HG03469 (cell line): ENCODE results near the gene STX1A.

Experiments used
- ATAC-seq: cut with Tn5 transposase; IDR thresholded peaks from one replicate; pipeline ENCODE4 v1.9.1; 2021; ENCODE audit warnings: mild to moderate bottlenecking, moderate library complexity, moderate number of reproducible peaks; ENCODE audit not compliant: unreplicated experiment

Gene STX1A

DNA sequence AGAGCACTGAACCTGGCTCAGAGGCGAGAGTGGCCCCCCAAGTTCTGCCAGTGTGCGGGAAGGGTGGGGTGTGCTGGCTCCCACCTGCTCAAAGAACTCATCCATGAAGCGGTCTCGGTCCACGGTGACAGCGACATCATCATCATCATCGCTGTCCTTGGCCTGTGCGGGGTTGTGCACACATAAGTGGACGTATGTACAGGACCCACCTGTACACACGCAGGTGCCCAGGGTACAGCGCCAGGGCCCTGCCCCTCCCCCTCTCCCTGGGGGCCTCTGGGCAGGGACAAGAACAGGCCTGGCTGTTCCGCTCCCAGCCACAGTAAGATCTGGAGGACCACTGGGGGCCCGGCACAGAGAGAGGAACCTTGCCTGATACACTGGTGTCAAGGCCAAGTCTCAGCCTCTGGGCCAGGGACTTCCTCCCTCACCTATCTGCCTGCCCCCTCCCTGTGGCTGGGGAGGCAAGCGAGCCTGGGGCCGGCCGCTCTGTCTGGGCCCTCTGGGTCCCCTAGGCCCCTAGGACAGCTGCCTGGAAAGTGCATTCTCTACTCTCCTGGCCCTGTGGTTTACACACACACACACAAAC lies 10.4 kb downstream of the STX1A start:
- no peak for ATAC-seq

GRCh38 chr7:73707045-73707631 lies 12.3 kb downstream of the STX1A start:
- ATAC-seq = no peak

DNA sequence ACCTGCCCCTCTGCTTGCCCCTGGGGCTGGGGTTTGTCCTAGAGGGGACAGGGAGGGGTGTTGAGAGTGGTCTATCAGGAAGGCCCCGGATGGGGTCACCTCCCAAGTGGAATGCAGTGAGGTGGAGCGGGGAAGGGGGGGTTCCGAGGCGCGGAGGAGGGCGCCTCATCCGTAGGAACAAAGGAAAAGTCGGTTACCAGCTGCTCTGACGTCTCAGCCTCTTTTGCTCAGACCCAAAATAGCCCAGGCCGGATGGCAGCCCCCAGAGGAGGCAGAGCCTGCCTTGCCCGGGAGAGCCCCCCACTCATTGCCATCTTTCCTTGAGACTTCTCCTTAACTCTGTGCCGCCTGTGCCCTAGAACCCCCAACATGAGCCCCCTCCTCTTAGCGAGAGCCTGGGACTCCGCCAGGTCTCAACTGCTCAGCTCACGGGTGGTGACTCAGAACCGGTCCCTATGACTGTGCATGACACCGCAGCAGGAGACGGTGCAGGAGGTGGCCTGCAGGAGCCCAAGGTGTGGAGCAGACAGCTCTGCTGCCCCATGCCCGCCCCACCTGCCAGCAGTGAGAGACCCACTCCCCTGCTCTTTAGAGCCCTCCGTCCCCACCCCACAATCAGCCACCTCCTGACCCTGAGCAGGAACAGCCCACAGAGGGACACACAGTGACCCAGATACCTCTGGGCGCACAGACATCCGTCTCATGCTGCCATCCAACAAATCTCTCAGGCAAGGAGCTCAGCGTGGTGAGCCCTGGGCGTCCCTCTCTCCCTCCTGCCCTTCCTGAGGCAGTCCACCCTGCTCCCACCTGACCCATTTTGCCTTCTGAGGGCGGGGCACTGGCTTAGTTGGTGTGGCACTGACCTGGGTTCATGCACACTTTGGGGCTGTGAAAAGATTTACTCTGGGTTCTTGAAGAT lies 13.1 kb downstream of the STX1A start:
- ATAC-seq = no peak

DNA sequence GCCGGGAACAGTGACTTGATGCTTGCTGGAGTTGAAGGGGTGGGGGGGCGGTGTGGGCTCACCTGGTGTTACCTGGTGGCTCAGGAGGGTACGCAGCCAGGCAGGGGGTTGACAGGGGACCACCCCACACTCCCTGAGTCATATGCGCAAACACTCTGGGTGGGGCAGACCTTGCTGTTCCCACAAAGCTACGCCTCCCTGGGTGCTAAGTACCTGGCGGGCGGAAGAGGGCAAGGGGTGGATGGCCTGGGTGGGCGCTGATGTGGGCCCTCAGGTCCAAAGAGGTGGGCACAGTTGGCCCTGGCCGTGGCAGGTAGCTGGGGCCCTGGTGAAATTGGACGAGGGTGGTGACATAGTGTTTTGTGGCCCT lies 13.9 kb downstream of the STX1A start:
- no peak for ATAC-seq

GRCh38 chr7:73704640-73705550 lies 14.6 kb downstream of the STX1A start:
- ATAC-seq = no peak

DNA sequence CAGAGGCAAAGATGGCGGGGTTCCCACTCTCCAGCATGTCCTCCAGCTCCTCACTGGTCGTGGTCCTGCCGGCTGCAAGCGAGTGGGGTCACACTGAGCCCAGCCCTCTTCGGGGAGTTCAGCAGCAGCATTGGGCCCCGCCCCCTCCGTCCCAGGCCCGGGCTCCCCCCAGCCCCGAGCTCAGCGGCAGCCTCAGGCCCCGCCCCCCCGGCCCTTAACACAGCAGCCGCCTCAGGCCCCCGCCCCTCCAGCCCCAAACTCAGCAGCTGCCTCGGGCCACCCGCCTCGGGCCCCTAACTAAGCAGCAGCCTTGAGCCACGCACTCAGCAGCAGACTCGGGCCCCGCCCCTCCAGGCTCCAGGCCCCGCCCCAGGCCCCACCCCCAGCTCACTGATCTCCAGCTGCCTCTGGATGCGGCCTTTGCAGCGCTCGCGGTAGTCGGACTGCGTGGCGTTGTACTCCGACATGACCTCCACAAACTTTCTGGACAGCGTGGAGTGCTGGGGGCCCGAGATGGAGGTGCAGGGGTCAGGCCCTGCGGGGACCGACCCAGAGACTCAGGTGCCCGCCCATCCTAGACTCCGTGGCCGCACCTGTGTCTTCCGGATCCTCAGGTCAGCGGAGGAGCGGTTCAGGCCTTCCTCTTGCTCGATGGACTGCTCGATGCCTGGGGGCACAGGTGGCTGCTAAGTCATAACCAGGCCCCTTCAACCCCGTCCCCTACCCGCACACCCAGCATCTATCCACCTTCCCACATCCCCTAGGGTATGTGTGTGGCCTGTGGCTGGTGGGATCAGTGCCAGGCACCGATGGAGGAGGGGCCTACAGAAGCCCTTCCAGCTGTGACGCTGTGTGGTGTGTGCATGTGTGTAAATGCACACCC lies 15.5 kb downstream of the STX1A start:
- ATAC-seq = no peak

DNA sequence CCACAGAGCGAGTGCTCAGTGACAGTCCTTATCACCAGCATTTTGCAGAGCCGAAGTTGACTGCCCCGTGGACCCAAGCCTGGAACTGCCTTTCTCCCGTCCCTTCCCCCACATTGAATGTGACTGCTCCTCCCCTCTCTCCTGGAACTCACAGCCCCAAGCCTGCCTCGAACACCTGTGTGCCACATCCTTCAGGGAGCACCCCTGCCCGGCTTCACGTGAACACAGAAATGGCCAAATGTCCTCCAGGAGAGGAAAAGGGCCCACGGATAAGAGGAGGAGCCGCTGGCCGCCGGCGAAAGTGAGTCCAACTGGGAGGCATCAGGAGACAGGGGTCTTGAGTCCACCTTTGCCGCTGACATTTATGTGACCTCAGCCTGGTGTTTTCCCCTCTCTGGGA lies 16.2 kb downstream of the STX1A start:
- ATAC-seq = no peak

DNA sequence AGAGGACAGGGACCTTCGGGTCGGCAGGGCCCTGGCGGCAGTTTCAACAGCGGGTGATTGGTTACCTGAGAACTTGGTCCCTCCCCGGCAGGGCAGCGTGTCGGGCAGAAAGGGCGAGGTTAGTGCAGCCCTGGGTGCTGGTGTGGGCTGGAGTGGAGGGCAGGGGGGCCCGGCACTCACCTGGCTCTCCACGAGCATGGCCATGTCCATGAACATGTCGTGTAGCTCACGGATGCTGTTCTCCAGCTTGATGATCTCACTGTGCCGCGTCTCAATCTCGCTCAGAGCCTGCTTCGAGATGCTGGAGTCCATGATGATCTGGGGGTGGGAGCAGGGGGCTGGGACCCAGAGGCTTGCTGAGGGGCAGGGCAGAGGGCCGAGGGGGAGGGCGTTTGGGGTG lies 16.8 kb downstream of the STX1A start:
- no peak for ATAC-seq

DNA sequence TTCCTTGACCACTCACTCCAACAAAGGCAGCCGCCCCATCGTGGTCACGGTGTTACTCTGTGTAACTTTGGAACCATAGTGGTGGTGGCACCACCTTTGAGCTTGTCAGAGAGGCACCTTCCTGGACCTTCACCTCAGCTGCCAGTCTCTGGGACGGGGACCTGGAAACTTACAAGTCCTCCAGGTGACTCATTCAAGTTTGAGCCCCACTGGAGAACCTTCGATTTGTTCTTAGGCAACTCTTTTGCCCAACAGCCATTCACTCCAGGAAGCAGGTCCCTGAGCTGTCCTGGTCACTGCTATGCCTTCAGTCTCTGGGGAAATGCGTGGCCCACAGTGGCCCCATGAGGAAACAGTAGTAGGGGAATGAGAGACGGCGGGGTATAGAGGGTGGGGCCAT lies 17.2 kb downstream of the STX1A start:
- ATAC-seq = no peak

- no peak for ATAC-seq
Measured at GRCh38 chr7:73701357-73701995, 18.0 kb downstream of the STX1A start.

- no peak for ATAC-seq
Measured at GRCh38 chr7:73700581-73701134, 18.8 kb downstream of the STX1A start.

GRCh38 chr7:73700069-73700423 lies 19.4 kb downstream of the STX1A start:
- no peak for ATAC-seq

DNA sequence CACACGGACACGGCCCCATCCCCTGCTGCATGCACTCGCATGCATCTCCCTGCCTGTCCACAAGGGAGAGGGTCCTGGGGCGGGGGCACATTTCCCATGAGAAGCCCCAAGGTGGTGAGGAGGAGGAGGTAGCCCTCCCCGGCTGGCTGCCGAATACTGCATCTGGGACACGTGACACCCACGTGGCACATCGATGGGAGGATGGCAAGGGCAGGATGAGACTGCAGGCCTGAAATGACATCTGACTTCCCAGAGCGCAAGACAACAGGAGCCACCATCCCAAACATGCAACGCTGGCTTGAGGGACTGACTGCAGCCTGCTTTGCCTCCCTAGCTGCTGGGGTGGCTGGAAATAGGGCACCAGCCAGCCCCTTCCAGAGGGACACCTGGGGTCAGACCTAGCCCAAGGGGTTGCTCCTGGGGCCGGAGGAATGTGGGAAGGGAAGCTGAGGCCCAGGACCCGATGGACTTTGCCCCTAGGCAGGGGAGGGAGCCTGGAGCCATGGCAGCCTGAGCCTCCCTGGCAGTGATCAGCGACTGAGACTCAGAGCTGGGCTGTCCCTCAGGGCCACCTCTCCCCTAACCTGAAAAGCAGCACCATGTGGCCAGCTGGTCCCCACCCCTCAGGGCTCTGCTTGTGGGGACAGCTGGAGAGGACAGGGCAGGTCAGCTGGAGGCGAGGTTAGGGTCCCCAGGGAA lies 19.9 kb downstream of the STX1A start:
- ATAC-seq = no peak

DNA sequence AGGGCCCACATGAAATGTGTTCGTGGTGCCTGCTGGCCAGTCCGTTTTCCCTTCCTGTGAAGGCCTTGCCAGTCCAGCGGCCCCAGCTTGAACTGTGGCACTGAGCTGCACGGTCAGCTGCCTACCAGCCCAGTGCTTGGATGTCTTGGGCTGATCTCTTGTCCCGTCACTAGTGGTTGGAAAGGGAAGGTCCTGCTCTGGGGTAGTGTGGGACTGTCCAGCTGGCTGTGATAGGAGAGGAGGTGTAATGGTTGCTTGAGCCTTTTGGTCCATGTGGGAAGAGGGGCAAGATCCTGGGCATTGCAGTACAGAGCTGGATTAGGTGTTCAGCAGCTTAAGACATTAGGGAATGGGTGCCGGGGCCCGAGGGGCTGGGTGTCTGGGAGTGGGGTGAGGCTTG lies 21.1 kb downstream of the STX1A start:
- ATAC-seq = no peak

GRCh38 chr7:73696372-73696771 lies 23.1 kb downstream of the STX1A start:
- ATAC-seq = no peak

- no peak for ATAC-seq
Measured at GRCh38 chr7:73690646-73691045, 28.8 kb downstream of the STX1A start.

DNA sequence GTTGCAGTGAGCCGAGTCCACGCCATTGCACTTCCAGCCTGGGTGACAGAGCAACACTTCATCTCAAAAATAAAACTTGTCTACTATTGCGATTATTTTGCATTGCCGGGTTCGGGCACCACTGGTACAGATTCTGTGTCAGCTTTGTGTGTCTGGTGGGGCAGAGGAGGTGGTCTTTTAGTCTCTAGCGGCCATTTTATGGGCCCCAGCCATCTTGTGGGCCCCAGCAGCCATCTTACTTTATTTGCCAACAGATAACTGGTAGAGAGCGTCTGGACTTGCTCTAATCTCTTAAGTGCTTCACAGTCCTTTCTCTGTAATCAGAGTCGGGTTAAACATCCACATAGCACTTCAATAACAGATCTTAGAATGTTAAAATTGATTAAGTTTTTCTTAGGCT lies 31.2 kb downstream of the STX1A start:
- ATAC-seq = no peak

- no peak for ATAC-seq
Measured at GRCh38 chr7:73685311-73685710, 34.2 kb downstream of the STX1A start.
